ENCODE results near the gene SNRNP200.

SNRNP200 gene

GRCh38 chr2:96271995-96272394, 33.4 kb downstream of the SNRNP200 start:
- Histone ChIP-seq H2AFZ (ENCODE audit: low read depth, low read length) (no peak overlapping the region), H3K27me3 (ENCODE audit: low read depth, low read length) (no peaks in the 10 kb centered on the region), H3K27ac (ENCODE audit: low read length) (no peak overlapping the region), H3K9me3 (ENCODE audit: insufficient read depth, low read length) (no peaks in the 10 kb centered on the region), H3K4me3 (ENCODE audit: low read length) (no peak overlapping the region), H3K79me2 (ENCODE audit: low read length) (peaks cover 9% of the 10 kb centered on the region), H4K20me1 (ENCODE audit: insufficient read depth, low read length) (peaks cover 2% of the 10 kb centered on the region; the same call in 1 of the 2 replicates), H3K9ac (ENCODE audit: low read length) (no peak overlapping the region), H3K4me2 (ENCODE audit: low read length) (no peak overlapping the region), H3K36me3 (replicated peaks; ENCODE audit: low read depth, low read length) (peaks cover 50% of the 10 kb centered on the region), H3K4me1 (ENCODE audit: low read length) (peaks cover 4% of the 10 kb centered on the region)
- peak; percentile 23 for TF ChIP-seq CTCF (IDR thresholded peaks at IDR 0.05; ENCODE audit: low read depth, low read length)
- no peak for TF ChIP-seq EZH2phosphoT487 (IDR thresholded peaks at IDR 0.05; ENCODE audit: low read depth)

- H3K36me3 ChIP-seq (replicated peaks; ENCODE audit: low read depth, low read length): peaks cover 39% of the 10 kb centered on the region
- H3K27ac ChIP-seq (ENCODE audit: low read length): no peak overlapping the region
- no peaks in the 10 kb centered on the region for H3K9me3 ChIP-seq (ENCODE audit: insufficient read depth, low read length)
- TF ChIP-seq EZH2phosphoT487 (IDR thresholded peaks at IDR 0.05; ENCODE audit: low read depth): no peak
- no peak for TF ChIP-seq CTCF (IDR thresholded peaks at IDR 0.05; ENCODE audit: low read depth, low read length)
- peaks cover 43% of the 10 kb centered on the region for H3K79me2 ChIP-seq (ENCODE audit: low read length)
- H3K4me3 ChIP-seq (ENCODE audit: low read length): peak overlapping the region; percentile 96
- H3K9ac ChIP-seq (ENCODE audit: low read length): peak overlapping the region; percentile 92
- H2AFZ ChIP-seq (ENCODE audit: low read depth, low read length): no peak overlapping the region
- H3K27me3 ChIP-seq (ENCODE audit: low read depth, low read length): no peaks in the 10 kb centered on the region
- peak overlapping the region; percentile 79 for H3K4me2 ChIP-seq (ENCODE audit: low read length)
- peaks cover 12% of the 10 kb centered on the region for H4K20me1 ChIP-seq (ENCODE audit: insufficient read depth, low read length)
- H3K4me1 ChIP-seq (ENCODE audit: low read length): peaks cover 14% of the 10 kb centered on the region
Measured at GRCh38 chr2:96267159-96267971, 38.0 kb downstream of the SNRNP200 start.

GRCh38 chr2:96265840-96266679, 39.3 kb downstream of the SNRNP200 start, which contains the start of the genes CIAO1 and TMEM127:
Gene CIAO1 (plus strand): TSS chr2:96266225. CDS start chr2:96266351, 126 bp downstream.
Gene TMEM127 (minus strand): TSS chr2:96265997. CDS start chr2:96265381, 616 bp downstream.
- H3K79me2 ChIP-seq (ENCODE audit: low read length): peaks cover 43% of the 10 kb centered on the region

More at GRCh38 chr2:96265840-96266679, 39.3 kb downstream of the SNRNP200 start, which contains the start of the genes CIAO1 and TMEM127:
- Histone ChIP-seq H3K4me3 (ENCODE audit: low read length) (peak within 1 kb of the TSS; percentile 96), H3K9me3 (ENCODE audit: insufficient read depth, low read length) (no peaks in the 10 kb centered on the region), H3K9ac (ENCODE audit: low read length) (peak within 1 kb of the TSS; percentile 92), H3K36me3 (replicated peaks; ENCODE audit: low read depth, low read length) (peaks cover 31% of the 10 kb centered on the region), H3K27ac (ENCODE audit: low read length) (peak within 1 kb of the TSS; percentile 42), H2AFZ (ENCODE audit: low read depth, low read length) (peak within 1 kb of the TSS; percentile 46), H3K4me1 (ENCODE audit: low read length) (peaks cover 14% of the 10 kb centered on the region), H4K20me1 (ENCODE audit: insufficient read depth, low read length) (peaks cover 10% of the 10 kb centered on the region; the same call in 1 of the 2 replicates), H3K4me2 (ENCODE audit: low read length) (peak within 1 kb of the TSS; percentile 96), H3K27me3 (ENCODE audit: low read depth, low read length) (no peaks in the 10 kb centered on the region)
- TF ChIP-seq EZH2phosphoT487 (IDR thresholded peaks at IDR 0.05; ENCODE audit: low read depth) (no peak), CTCF (IDR thresholded peaks at IDR 0.05; ENCODE audit: low read depth, low read length) (no peak)

Data from OCI-LY3 (cell line).